Thyroid gland (tissue), 4 donors: ENCODE data around the gene NMS. TPM values are rescaled to one million over a fixed set of nuclear protein-coding genes. Genes with fewer than 3 reads are reported as not detected.
"Not testable (repeated sequence)": the region's sequence is repeated elsewhere in the genome, so short reads cannot be mapped to it uniquely, and the experiment has no call there.

Experiments used
- DNase-seq, 2 donors: peaks; one replicate each; pipeline ENCODE4 v3.0.0-alpha.2; 2019
- H3K27ac ChIP-seq, 3 donors: fragments of 200-600 bp; sonication (generic); 1 replicate in 2 of 3; 2 replicates in 1 of 3; pipeline ENCODE4 v1.5.1; 2016 to 2019; ENCODE audit warnings: mild to moderate bottlenecking in 1 of 3, moderate library complexity in 1 of 3
- H3K27me3 ChIP-seq: fragments of 200-600 bp; sonication (generic); one replicate; pipeline ENCODE4 v1.5.1; 2019
- H3K36me3 ChIP-seq, 2 donors: fragments of 200-600 bp; sonication (generic); one replicate each; pipeline ENCODE4 v1.5.1; 2016 to 2019
- H3K4me1 ChIP-seq, 2 donors: fragments of 200-600 bp; sonication (generic); one replicate each; pipeline ENCODE4 v1.5.1; 2017 to 2019
- H3K4me3 ChIP-seq, 3 donors: fragments of 200-600 bp; sonication (generic); replicated peaks in 1 of 3; 1 replicate in 2 of 3; 2 replicates in 1 of 3; pipeline ENCODE4 v1.5.1; 2016; ENCODE audit warnings: mild to moderate bottlenecking in 1 of 3
- H3K9me3 ChIP-seq: fragments of 200-600 bp; sonication (generic); one replicate; pipeline ENCODE4 v1.5.1; 2017
- POLR2A ChIP-seq, 2 donors: fragments of 450-650 bp; IDR thresholded peaks; one replicate each; pipeline ENCODE4 v1.6.1; 2017; ENCODE audit warnings: antibody characterized with exemption in 2 of 2, mild to moderate bottlenecking in 2 of 2, moderate library complexity in 1 of 2
- WGBS, 2 donors: methylation state at CpG; one replicate each; pipeline ENCODE4 v1.1.5; 2017; 5-methylcytosine and 5-hydroxymethylcytosine counted together
- intact Hi-C: fragments of 100-400 bp; cut with DNase I; formaldehyde crosslinking; loops from one replicate; pipeline ENCODE4 v1.15.1; 2023
- total RNA-seq, 4 donors: library from RNA; depleted of rRNA; stranded (reverse); fragments of >200 nt; gene quantifications; one replicate each; pipeline ENCODE4 v1.2.3, GENCODE V29; 2016
- TF ChIP-seq, protein P1 (sequence below), 6 experiments: fragments of 200-600 bp in 3 of 6; fragments of 450-650 bp in 3 of 6; sonication (generic) in 3 of 6; IDR thresholded peaks; one replicate each; pipeline ENCODE4 v1.5.1; 2016 to 2019; ENCODE audit warnings: antibody characterized with exemption in 6 of 6, mild to moderate bottlenecking in 2 of 6, inconsistent platforms in 1 of 6, moderate library complexity in 1 of 6

NMS gene
- total RNA-seq, 4 donors from 2014 or later, result not detected

- Histone ChIP-seq H3K36me3 (no peaks in the 10 kb centered on the region), H3K9me3 (no peaks in the 10 kb centered on the region), H3K4me1 (no peaks in the 10 kb centered on the region), H3K27ac (no peak overlapping the region), H3K27me3 (no peaks in the 10 kb centered on the region), H3K4me3 (no peak overlapping the region)
- no peak for DNase-seq
- WGBS, 2 donors, result 91 to 93% methylated on average over 8 of the region's 8 CpGs
- no peak for TF ChIP-seq POLR2A (IDR thresholded peaks at IDR 0.05)
- TF ChIP-seq, protein P1, sequence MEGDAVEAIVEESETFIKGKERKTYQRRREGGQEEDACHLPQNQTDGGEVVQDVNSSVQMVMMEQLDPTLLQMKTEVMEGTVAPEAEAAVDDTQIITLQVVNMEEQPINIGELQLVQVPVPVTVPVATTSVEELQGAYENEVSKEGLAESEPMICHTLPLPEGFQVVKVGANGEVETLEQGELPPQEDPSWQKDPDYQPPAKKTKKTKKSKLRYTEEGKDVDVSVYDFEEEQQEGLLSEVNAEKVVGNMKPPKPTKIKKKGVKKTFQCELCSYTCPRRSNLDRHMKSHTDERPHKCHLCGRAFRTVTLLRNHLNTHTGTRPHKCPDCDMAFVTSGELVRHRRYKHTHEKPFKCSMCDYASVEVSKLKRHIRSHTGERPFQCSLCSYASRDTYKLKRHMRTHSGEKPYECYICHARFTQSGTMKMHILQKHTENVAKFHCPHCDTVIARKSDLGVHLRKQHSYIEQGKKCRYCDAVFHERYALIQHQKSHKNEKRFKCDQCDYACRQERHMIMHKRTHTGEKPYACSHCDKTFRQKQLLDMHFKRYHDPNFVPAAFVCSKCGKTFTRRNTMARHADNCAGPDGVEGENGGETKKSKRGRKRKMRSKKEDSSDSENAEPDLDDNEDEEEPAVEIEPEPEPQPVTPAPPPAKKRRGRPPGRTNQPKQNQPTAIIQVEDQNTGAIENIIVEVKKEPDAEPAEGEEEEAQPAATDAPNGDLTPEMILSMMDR (IDR thresholded peaks at IDR 0.05), result no peak
- intact Hi-C loops, result no loop called here
Observed at GRCh38 chr2:100437751-100438150, 32.5 kb upstream of the NMS start.

- no peaks in the 10 kb centered on the region for H3K9me3 ChIP-seq
- no peaks in the 10 kb centered on the region for H3K36me3 ChIP-seq
- no peak for DNase-seq
- TF ChIP-seq, protein P1 (IDR thresholded peaks at IDR 0.05), result no peak
- TF ChIP-seq POLR2A (IDR thresholded peaks at IDR 0.05), result no peak
- 70 to 78% methylated on average over 2 of the region's 2 CpGs for WGBS, 2 donors
- no peaks in the 10 kb centered on the region for H3K27me3 ChIP-seq
- H3K4me1 ChIP-seq, result no peaks in the 10 kb centered on the region
- H3K27ac ChIP-seq, result no peak overlapping the region
- intact Hi-C loops, result no loop called here
- H3K4me3 ChIP-seq, result no peak overlapping the region
Observed at GRCh38 chr2:100446696-100447095, 23.6 kb upstream of the NMS start.

DNA sequence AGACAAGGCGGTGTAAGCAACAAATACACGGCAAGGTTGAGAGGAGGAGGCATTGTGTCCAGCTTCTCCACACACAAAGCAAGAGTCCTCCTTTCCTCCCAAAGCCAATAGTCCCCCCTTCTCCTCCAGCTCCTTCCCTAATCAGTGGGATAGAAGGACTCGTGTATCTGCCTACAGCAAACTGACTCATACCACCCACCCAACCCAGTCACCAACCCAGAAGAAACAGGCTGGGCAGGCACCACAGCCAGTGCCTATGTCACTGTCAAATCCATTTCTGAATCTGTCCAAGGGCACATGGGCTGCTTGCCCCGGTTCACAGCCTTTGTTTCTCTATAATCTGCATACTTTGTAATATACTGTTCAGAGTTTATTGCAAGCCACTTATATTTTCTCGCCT, 19.2 kb upstream of the NMS start:
- WGBS, 2 donors, result 85 to 92% methylated on average over 5 of the region's 5 CpGs
- no peak for DNase-seq
- H3K9me3 ChIP-seq, result no peaks in the 10 kb centered on the region
- H3K27ac ChIP-seq, result no peak overlapping the region
- no peaks in the 10 kb centered on the region for H3K36me3 ChIP-seq
- no peak overlapping the region for H3K4me3 ChIP-seq
- intact Hi-C loops, result no loop called here
- TF ChIP-seq POLR2A (IDR thresholded peaks at IDR 0.05), result no peak
- TF ChIP-seq, protein P1 (IDR thresholded peaks at IDR 0.05), result no peak
- no peaks in the 10 kb centered on the region for H3K4me1 ChIP-seq
- no peaks in the 10 kb centered on the region for H3K27me3 ChIP-seq

DNA sequence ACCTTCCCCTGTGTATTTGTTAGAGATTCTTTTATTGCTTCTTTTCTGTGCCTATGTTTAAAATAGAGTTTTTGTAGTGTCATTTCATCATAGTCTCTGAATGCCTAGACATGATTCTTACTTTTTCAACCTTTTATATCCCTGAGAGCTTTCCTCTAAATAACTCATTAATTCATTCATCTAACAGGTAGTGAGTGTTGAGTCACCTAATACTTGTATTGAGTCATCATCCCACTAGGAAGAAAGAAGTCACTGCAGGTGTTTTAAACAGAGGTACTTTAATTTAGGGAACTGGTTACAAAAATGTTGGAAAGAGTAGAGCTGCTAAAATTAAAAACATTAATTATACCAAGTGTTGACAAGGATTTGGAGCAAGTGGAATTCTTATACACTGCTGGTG, 18.5 kb upstream of the NMS start:
- TF ChIP-seq, protein P1 (IDR thresholded peaks at IDR 0.05), result no peak
- no peak for TF ChIP-seq POLR2A (IDR thresholded peaks at IDR 0.05)
- H3K9me3 ChIP-seq, result no peaks in the 10 kb centered on the region

GRCh38 chr2:100453853-100454252, 16.4 kb upstream of the NMS start:
- TF ChIP-seq POLR2A (IDR thresholded peaks at IDR 0.05), result no peak
- TF ChIP-seq, protein P1 (IDR thresholded peaks at IDR 0.05), result no peak
- H3K9me3 ChIP-seq, result no peaks in the 10 kb centered on the region
- no peaks in the 10 kb centered on the region for H3K36me3 ChIP-seq
- WGBS, 2 donors, result 71 to 73% methylated on average over 4 of the region's 4 CpGs
- no peaks in the 10 kb centered on the region for H3K4me1 ChIP-seq
- H3K27ac ChIP-seq, result no peak overlapping the region
- H3K27me3 ChIP-seq, result no peaks in the 10 kb centered on the region
- no peak overlapping the region for H3K4me3 ChIP-seq
- no peak for DNase-seq
- intact Hi-C loops, result no loop called here

More for the DNA sequence above, 18.5 kb upstream of the NMS start:
- Histone ChIP-seq H3K4me3 (no peak overlapping the region), H3K4me1 (no peaks in the 10 kb centered on the region), H3K27ac (no peak overlapping the region), H3K27me3 (no peaks in the 10 kb centered on the region), H3K36me3 (no peaks in the 10 kb centered on the region)
- intact Hi-C loops, result no loop called here
- DNase-seq, result no peak

DNA sequence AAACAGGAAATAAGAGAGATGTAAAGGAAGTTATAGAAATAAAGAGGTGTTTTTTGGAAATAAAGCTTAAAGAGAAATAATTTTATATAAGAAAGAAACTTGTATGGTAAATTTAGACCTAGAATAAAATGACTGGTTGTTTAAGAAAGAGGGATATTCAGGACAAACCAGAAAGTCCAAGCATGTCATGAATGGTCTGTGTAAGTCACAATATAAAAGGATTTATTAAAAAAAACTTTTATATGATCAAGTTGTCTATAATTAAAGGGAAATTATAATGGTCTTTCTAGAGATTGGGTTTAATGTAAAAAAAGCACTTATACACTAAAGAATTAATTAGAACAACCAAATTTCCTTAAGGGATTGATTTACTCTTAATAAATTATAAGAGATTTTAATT, 13.9 kb upstream of the NMS start:
- H3K4me1 ChIP-seq, H3K36me3 ChIP-seq, intact Hi-C loops, H3K27me3 ChIP-seq, DNase-seq, H3K4me3 ChIP-seq, H3K9me3 ChIP-seq, H3K27ac ChIP-seq: not testable (repeated sequence)
